Panc1 (cell line): Measurements from ENCODE around the gene ZNF700.

ENCODE experiments used
- CTCF ChIP-seq: fragments of 450-650 bp; IDR thresholded peaks from 2 replicates; pipeline ENCODE4 v1.5.1; 2017; ENCODE audit warnings: mild to moderate bottlenecking
- POLR2AphosphoS5 ChIP-seq: IDR thresholded peaks from 2 replicates; pipeline ENCODE4 v1.6.1; 2012; ENCODE audit warnings: mild to moderate bottlenecking, low read depth, low read length, moderate library complexity
- REST ChIP-seq, 2 experiments: IDR thresholded peaks; 2 replicates each; pipeline ENCODE4 v1.6.1; 2011 to 2012; ENCODE audit warnings: low read depth in 2 of 2, control low read depth in 1 of 2, low read length in 1 of 2, mild to moderate bottlenecking in 1 of 2, moderate library complexity in 1 of 2; ENCODE audit not compliant: insufficient read depth in 1 of 2

- TF ChIP-seq CTCF (peak; percentile 45), POLR2AphosphoS5 (no peak), REST (IDR thresholded peaks at IDR 0.05; ENCODE audit: insufficient read depth in 1 of 2, low read depth in 2 of 2, low read length in 1 of 2) (no peak)
Measured at GRCh38 chr19:11887611-11888531, 37.0 kb upstream of the ZNF700 start, which contains the start of gene ZNF69.
